Heart right ventricle (tissue), 16 donors: ENCODE measurements around the gene FXYD4. TPM values are rescaled to one million over a fixed set of nuclear protein-coding genes. Genes with fewer than 3 reads are reported as not detected.
"Not testable (repeated sequence)": the region's sequence is repeated elsewhere in the genome, so short reads cannot be mapped to it uniquely, and the experiment has no call there.

Experiments used
- ATAC-seq, 8 donors: fragments of 200-7000 bp; cut with Tn5 transposase; one replicate each; pipeline ENCODE4 v1.9.1; 2020; ENCODE audit warnings: mild to moderate bottlenecking in 8 of 8, moderate library complexity in 8 of 8, moderate number of reproducible peaks in 1 of 8
- DNase-seq, 2 donors: peaks; one replicate each; pipeline ENCODE4 v3.0.0-alpha.2; 2020
- H3K27ac ChIP-seq, 10 donors: fragments of 200-600 bp; sonication (generic) in 2 of 10; one replicate each; pipeline versions ENCODE4 v1.5.0 to v1.8.0; 2020 to 2022; ENCODE audit warnings: mild to moderate bottlenecking in 3 of 10
- H3K27me3 ChIP-seq, 7 donors: fragments of 200-600 bp; one replicate each; pipeline ENCODE4 v1.8.0; 2021 to 2022; ENCODE audit warnings: mild to moderate bottlenecking in 2 of 7
- H3K36me3 ChIP-seq, 9 donors: fragments of 200-600 bp; sonication (generic) in 1 of 9; one replicate each; pipeline versions ENCODE4 v1.5.0 to v1.8.0; 2020 to 2022; ENCODE audit warnings: mild to moderate bottlenecking in 2 of 9
- H3K4me1 ChIP-seq, 9 donors: fragments of 200-600 bp; sonication (generic) in 1 of 9; one replicate each; pipeline versions ENCODE4 v1.5.0 to v1.8.0; 2020 to 2022; ENCODE audit warnings: mild to moderate bottlenecking in 4 of 9
- H3K4me3 ChIP-seq, 10 donors: fragments of 200-600 bp; sonication (generic) in 2 of 10; one replicate each; pipeline versions ENCODE4 v1.5.0 to v1.8.0; 2020 to 2022; ENCODE audit warnings: mild to moderate bottlenecking in 7 of 10, moderate library complexity in 2 of 10
- H3K9me3 ChIP-seq, 11 donors: fragments of 200-600 bp in 10 of 11; sonication (generic) in 2 of 11; one replicate each; pipeline versions ENCODE4 v1.5.0 to v1.8.0; 2013 to 2022; ENCODE audit warnings: mild to moderate bottlenecking in 2 of 11, control low read depth in 1 of 11, moderate library complexity in 1 of 11
- CTCF ChIP-seq, 9 donors: fragments of 200-600 bp; sonication (generic) in 2 of 9; IDR thresholded peaks; one replicate each; pipeline versions ENCODE4 v1.5.0 to v1.8.0; 2021 to 2022; ENCODE audit warnings: antibody characterized with exemption in 9 of 9, mild to moderate bottlenecking in 5 of 9, moderate library complexity in 1 of 9
- WGBS, 2 donors: extraction: QIAGEN DNeasy Blood & Tissue Kit; methylation state at CpG; one replicate each; pipeline ENCODE4 v1.1.7; 2013; ENCODE audit warnings: inconsistent platforms in 1 of 2; 5-methylcytosine and 5-hydroxymethylcytosine counted together
- intact Hi-C, 10 donors: fragments of 100-400 bp; cut with DNase I; formaldehyde crosslinking; loops; one replicate each; pipeline versions ENCODE4 v1.11.1 to v1.14.2; 2022
- polyA plus RNA-seq, 2 donors: library from polyadenylated mRNA; stranded (reverse); fragments of 200-250 nt; gene quantifications; one replicate each; pipeline ENCODE4 v1.2.3, GENCODE V29; 2013
- total RNA-seq, 10 donors: library from RNA; stranded (reverse); fragmentation: NEBNext Ultra II Directional in 3 of 10; extraction: Animal tissue kit (Norgen Biotek cat#: 25700) in 3 of 10; gene quantifications; one replicate each; pipeline versions ENCODE4 v1.2.1 to v1.2.4, GENCODE V29; 2021 to 2023
- donor health status: Arrhythmogenic right ventricular cardiomyopathy.
- donor health status: ischemic (EF 13 %, LVEDD 7.1; RV severe dilation, severe dysfunction).
- donor health status: healthy with polysubstance abuse.
- donor health status: DM: no; HTN: yes; CAD: no.
- donor health status: DM: no; HTN: no; CAD: no.
- donor health status: ischemic (EF 25% LVEDD 6.9; RV normal size, moderate dysfunction).
- donor health status: ischemic (EF 25% LVEDD 5.7; RV mildly dilated, moderate dysfunction).
- donor health status: healthy.
- donor health status: DM: yes; HTN: yes; CAD: no.
- donor health status: Ischemic cardiomyopathy.
- donor health status: ischemic (EF 35%, LVEDD 5.7; RV mildly dilated, moderate dysfunction).
- donor health status: nonischemic (EF 11% LVEDD 7.7; RV severe dilation, severe dysfunction).
- donor health status: DM: yes; HTN: yes; CAD: no.
- donor health status: PGD.
- donor health status: ischemic (EF 29% LVEDD 5.4; RV normal size, mild dysfunction).
- donor health status: nonischemic (EF 23%, LVEDD 6.1; RV moderate dilation, normal function).

The FXYD4 gene
- total and polyA plus RNA-seq, 12 donors: 0.42 to 1.5 TPM; not detected in 10

- ATAC-seq: no peak
Measured at GRCh38 chr10:43421519-43421918, 50.1 kb downstream of the FXYD4 start.

GRCh38 chr10:43421944-43422343 lies 50.5 kb downstream of the FXYD4 start:
- not testable (repeated sequence) for DNase-seq, H3K9me3 ChIP-seq, H3K4me3 ChIP-seq, H3K36me3 ChIP-seq, H3K27me3 ChIP-seq, ATAC-seq
- Histone ChIP-seq H3K27ac (peak overlapping the region in 5 of 10 donors; percentile 97 to 100 (median 99)), H3K4me1 (peaks cover 0 to 41% (median 12%) of the 10 kb centered on the region in 9 donors)
- intact Hi-C loops: loop anchor here in 3 of 10 donors (1.0 to 2.0 kb wide), 3 partner anchors 13 to 25 kb away; partner anchors contain the start of genes ZNF487 (in 3 of the 3) and HNRNPF (in 1 of the 3)
- WGBS, 2 donors: 97 to 100% methylated on average over 4 of the region's 4 CpGs

More at GRCh38 chr10:43421519-43421918, 50.1 kb downstream of the FXYD4 start:
- no peaks in the 10 kb centered on the region for H3K9me3 ChIP-seq
- H3K27ac ChIP-seq: peak overlapping the region in 9 of 10 donors; percentile 94 to 100 (median 99)
- 86 to 91% methylated on average over 6 of the region's 6 CpGs for WGBS, 2 donors
- H3K36me3 ChIP-seq: no peaks in the 10 kb centered on the region
- intact Hi-C loops: loop anchor here in 3 of 10 donors (1.0 to 2.0 kb wide), 3 partner anchors 12 to 25 kb away; partner anchors contain the start of genes ZNF487 (in 3 of the 3) and HNRNPF (in 1 of the 3)
- no peaks in the 10 kb centered on the region for H3K27me3 ChIP-seq
- H3K4me3 ChIP-seq: peak overlapping the region in 7 of 10 donors; percentile 44 to 75 (median 70)
- H3K4me1 ChIP-seq: peaks cover 0 to 41% (median 12%) of the 10 kb centered on the region in 9 donors
- TF ChIP-seq CTCF (IDR thresholded peaks at IDR 0.05): no peak
- DNase-seq: no peak

- H3K27me3 ChIP-seq: no peaks in the 10 kb centered on the region
- H3K36me3 ChIP-seq: no peaks in the 10 kb centered on the region
- no peak overlapping the region for H3K27ac ChIP-seq
- DNase-seq (no peak), ATAC-seq (no peak)
- TF ChIP-seq CTCF (IDR thresholded peaks at IDR 0.05): no peak
- intact Hi-C loops: no loop called here
- no peaks in the 10 kb centered on the region for H3K9me3 ChIP-seq
- H3K4me1 ChIP-seq: peaks cover 0 to 17% (median 12%) of the 10 kb centered on the region in 9 donors
- 93 to 94% methylated on average over 6 of the region's 6 CpGs for WGBS, 2 donors
- H3K4me3 ChIP-seq: no peak overlapping the region
Measured at GRCh38 chr10:43424416-43424815, 53.0 kb downstream of the FXYD4 start.

Other genes starting within 250 kb of the FXYD4 start
- gene CSGALNACT2, start 233.2 kb upstream of the FXYD4 start, total RNA-seq: 10 to 100 TPM in 3 of 10 donors, 1 to 10 TPM in 7; 7.0 to 12.9 (median 9.8) TPM
- 1 to 10 TPM; 4.6 to 7.1 TPM for gene CSGALNACT2, start 233.2 kb upstream of the FXYD4 start, polyA plus RNA-seq
- 1 to 10 TPM in 7 of 10 donors, under 1 TPM in 3; 0.63 to 2.4 (median 1.4) TPM for gene RASGEF1A, start 104.6 kb upstream of the FXYD4 start, total RNA-seq
- under 1 TPM; 0.16 to 0.44 TPM for gene RASGEF1A, start 104.6 kb upstream of the FXYD4 start, polyA plus RNA-seq
- 100 to 1,000 TPM in 2 of 10 donors, 10 to 100 TPM in 8; 54.7 to 113 (median 75.2) TPM for gene HNRNPF, start 37.5 kb downstream of the FXYD4 start, total RNA-seq
- gene HNRNPF, start 37.5 kb downstream of the FXYD4 start, polyA plus RNA-seq: 10 to 100 TPM; 26.4 to 77.5 TPM
- gene ZNF487, start 65.5 kb downstream of the FXYD4 start, total RNA-seq: 1 to 10 TPM; 1.6 to 4.2 (median 2.4) TPM
- gene ZNF487, start 65.5 kb downstream of the FXYD4 start, polyA plus RNA-seq: 1 to 10 TPM; 3.3 to 4.3 TPM
- 1 to 10 TPM; 1.1 to 2.5 (median 1.6) TPM for gene ZNF239, start 203.0 kb downstream of the FXYD4 start, total RNA-seq
- gene ZNF239, start 203.0 kb downstream of the FXYD4 start, polyA plus RNA-seq: 1 to 10 TPM in 1 of 2 donors, under 1 TPM in 1; 0.66 to 1.2 TPM
- 1 to 10 TPM in 8 of 10 donors, under 1 TPM in 2; 0.81 to 2.3 (median 1.5) TPM for gene ZNF485, start 234.8 kb downstream of the FXYD4 start, total RNA-seq
- 1 to 10 TPM in 1 of 2 donors, under 1 TPM in 1; 0.94 to 2.3 TPM for gene ZNF485, start 234.8 kb downstream of the FXYD4 start, polyA plus RNA-seq